DMS53 (cell line): ENCODE results near the gene RAMP2.
"Not testable (repeated sequence)": the region's sequence is repeated elsewhere in the genome, so short reads cannot be mapped to it uniquely, and the experiment has no call there.

ENCODE experiments used
- DNase-seq: peaks from one replicate; lab custom pipeline; 2025; lab: John Stamatoyannopoulos, UW

RAMP2 gene, protein sequence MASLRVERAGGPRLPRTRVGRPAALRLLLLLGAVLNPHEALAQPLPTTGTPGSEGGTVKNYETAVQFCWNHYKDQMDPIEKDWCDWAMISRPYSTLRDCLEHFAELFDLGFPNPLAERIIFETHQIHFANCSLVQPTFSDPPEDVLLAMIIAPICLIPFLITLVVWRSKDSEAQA

DNA sequence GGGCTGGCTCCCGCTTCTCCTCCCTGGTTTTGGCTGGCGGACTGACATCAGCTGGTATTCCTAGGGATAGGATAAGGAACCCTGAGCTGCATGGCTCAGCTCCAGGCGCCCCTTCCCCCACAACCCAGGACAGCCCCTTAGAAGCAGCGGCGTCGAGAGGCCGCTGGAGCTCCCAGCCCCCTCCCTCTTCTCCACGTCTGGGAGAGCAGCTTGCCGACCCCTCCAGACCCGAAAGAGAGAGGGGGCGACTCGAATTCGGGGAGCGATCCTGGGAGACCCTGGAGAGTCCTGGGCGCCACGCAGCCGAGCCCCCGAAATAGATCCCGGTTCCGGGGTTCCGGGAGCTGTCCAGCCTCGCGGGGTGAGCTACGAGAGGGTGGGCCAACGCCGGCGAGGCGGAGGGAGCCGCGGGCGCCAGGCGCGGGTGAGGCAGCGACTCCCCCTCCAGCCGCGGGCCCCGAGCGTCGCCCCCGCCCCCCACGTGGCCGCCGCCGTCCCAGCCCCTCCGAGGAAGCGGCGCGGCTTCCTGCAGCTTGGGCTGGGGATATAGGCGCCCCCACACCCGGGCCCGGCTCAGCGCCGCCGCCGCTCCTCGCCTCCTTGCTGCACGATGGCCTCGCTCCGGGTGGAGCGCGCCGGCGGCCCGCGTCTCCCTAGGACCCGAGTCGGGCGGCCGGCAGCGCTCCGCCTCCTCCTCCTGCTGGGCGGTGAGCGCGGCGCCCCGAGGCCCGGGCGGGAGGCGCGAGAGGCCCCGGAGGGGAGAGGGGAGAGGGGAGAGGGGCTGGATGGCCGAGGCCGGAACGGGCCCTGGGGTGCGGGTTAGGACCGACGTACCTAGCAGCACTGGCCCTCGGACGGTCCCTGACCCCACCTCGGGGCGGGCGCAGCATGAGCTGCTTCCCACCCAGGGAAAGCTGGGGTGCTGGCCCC lies at the start of gene RAMP2:
Gene RAMP2 (plus strand): TSS at position 576 of the 930 bp plus-strand sequence. CDS start 35 bp downstream, at position 611.
- DNase-seq, result peak; percentile 77

DNA sequence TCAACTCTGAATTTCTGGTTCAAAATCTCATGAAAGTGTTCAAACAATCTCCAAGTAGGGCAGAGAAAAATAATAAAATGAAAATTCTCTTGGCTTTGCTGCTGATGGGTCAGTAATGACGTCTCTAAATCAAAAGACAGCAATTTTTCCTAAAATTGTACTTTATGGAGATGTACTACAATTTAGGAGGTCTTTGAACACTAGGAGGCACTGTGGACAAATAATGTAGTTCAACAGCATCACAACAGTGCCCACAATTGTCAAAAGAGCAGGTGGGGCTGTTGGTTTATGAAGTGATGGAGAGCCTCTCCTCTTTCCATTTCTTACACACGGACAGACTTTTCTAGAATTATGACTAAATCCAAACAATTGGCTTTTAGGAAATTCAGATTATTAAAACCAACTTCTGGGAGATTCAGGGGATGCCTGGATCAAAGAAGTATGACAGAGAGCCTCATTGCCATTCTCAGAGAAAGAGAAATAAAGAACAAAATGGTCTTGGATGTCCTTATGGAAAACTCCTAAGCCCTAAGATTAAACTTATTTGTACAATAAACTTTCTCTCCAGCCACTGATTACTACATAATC lies 39.9 kb upstream of the RAMP2 start:
- DNase-seq, result peak; percentile 92

DNA sequence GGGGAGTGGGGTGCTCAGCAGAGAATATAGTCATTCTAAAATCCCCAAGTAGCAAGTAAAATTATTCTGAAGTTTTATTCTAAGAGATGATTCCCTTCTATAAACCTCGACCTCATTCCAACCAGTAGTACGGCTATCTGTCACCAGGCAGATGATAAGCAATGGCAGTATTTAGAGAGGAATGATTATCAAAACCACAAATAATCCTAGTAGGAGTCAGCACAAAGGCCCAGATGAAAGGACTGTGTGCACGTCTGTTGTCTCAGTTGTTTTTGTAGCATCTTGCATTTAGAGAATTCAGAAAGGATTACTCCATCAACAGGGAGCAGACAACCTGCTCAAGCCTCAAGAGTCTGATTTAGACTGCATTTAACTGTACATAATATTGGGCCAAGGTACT lies 37.4 kb upstream of the RAMP2 start:
- DNase-seq, result no peak

DNA sequence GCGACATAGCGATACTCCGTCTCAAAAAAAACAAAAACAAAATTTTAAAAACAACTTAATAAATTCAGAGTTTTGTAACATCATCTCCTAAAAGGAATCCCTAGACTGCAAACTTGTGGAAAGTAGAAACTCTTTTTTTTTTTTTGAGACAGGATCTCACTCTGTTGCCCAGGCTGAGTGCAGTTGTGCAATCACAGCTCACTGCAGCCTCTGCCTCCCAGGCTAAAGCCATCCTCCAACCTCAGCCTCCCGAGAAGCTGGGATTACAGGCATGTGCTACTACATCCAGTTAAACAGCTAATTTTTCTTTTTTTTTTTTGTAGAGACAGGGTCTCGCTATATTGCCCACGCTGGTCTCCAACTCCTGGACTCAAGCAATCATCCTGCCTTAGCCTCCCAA lies 35.9 kb upstream of the RAMP2 start:
- DNase-seq, result no peak

DNA sequence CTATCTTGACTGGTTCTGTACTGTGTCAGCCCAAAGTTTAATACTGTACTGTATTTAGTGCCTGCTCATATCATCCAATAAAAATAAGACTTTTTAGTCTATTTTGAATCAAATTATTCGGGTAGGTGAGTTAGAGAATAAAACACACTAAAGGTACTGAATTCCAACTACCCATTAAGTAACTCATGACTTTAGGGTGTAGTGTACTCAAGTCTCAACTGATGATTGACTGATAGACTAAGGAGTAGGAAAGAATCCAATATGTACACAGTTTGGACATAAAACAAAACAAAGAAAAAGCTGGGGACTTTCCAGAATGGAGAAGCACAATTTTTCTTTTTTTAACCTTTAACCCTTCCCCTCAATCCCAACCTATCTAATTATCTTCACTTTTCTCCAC lies 20.3 kb upstream of the RAMP2 start:
- DNase-seq, result no peak

DNA sequence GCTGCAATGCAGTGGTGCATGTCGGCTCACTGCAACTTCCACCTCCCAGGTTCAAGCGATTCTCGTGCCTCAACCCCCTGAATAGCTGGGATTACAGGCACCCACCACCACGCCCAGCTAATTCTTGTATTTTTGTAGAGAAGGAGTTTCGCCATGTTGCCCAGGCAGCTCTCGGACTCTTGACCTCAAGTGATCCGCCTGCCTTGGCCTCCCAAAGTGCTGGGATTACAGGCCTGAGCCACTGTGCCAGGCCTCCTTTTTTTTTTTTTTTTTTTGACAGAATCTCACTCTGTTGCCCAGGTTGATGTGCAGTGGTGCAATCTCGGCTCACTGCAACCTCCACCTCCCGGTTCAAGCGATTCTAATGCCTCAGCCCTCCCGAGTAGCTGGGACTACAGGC lies 18.1 kb upstream of the RAMP2 start:
- DNase-seq, result not testable (repeated sequence)

DNA sequence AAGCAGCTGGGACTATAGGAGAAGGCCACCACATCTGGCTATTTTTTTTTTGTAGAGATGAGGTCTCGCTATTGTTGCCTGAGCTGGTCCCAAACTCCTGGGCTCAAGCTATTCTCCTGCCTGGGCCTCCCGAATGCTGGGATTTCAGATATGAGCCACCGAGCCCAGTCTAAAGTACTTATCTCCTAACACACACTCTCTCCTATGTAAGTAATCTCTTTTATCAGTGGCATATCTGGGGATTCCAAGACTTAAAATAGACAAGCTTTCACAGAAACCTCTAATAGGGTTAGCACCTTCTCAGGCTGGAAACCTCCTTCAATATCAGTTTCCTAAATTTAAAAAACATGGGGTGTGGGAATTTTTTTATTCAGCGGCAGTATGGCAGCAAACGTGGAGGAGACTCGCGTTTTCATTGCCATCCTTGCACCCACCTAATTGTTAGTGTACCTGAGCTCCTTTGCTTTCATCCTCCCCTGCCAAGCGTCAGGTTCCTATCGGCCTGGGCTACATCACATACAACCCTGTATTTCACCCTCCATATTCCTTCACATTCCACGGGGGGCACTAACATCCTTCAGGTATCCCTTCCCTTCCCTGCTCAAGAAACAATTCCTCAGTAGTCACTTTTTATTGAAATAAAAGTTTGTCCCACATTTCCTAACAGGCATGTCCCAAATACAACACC lies 17.3 kb upstream of the RAMP2 start:
- DNase-seq, result peak; percentile 59

DNA sequence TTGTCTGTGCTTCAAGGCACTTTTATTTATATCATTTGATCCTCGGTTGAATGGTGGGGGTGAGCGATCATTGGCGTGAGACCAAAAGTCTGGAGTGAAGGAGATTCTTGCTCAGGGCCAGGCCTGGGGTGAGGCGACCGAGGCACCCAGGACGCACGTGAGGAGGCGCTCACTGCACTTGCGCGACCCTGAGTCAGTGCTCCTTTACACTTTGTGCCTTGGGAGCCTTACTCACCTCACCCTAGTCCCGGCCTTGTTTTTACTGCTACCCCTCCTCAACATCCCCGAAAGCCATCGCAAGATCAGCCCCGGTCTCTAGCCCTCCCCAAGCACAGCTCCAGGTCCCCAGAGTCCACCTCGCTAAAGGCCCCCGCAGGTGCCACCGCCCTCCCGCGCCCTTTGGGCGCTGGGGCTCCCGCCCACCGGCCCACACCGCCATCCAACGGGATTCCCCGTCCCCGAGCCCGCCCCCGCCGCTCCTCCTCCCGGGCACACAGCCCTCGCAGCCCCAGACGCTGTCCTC lies 16.7 kb upstream of the RAMP2 start:
- peak; percentile 95 for DNase-seq

DNA sequence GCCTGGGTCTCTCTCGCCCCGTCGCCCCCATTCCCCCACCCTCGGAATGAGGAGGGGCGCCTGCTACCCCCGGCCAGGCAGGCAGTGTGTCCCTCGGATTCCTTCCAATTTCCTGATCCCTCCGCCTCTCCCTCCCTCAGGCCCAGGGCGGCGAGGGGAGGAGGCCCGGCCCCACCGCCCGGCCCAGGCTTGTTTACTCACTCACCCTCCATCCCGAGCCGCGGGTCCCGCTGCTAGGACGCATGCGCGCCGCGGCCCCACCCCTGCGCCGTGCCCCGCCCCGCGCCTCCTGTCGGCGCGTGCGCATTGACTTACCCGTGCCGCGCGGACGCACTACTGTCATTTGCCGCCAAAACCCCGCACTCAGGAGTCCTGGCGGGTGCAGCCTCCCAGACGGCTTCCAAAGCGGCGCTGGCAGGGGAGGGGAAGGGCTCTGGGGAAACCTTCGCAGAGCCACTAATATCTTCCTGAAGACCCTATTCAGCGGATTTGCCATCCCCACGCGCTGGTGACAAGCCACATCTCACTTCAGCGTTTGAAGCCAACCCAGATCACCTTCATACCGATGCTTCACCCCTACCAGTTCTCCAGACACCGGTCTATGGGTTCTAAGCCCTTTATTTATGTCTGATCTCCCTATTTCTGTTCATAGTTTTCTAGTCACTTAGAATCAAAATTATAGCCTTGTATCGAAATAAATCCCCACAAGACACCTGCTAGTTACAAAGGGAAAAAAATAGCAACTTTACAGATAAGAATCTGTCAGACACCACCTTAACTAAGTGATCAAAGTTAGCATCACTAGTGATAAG lies 16.0 kb upstream of the RAMP2 start, which contains the start of gene EZH1:
Gene EZH1 (minus strand): TSS at position 235 of the 812 bp plus-strand sequence. CDS start 16,099 bp downstream, outside the sequence.
- DNase-seq, result peak; percentile 98

DNA sequence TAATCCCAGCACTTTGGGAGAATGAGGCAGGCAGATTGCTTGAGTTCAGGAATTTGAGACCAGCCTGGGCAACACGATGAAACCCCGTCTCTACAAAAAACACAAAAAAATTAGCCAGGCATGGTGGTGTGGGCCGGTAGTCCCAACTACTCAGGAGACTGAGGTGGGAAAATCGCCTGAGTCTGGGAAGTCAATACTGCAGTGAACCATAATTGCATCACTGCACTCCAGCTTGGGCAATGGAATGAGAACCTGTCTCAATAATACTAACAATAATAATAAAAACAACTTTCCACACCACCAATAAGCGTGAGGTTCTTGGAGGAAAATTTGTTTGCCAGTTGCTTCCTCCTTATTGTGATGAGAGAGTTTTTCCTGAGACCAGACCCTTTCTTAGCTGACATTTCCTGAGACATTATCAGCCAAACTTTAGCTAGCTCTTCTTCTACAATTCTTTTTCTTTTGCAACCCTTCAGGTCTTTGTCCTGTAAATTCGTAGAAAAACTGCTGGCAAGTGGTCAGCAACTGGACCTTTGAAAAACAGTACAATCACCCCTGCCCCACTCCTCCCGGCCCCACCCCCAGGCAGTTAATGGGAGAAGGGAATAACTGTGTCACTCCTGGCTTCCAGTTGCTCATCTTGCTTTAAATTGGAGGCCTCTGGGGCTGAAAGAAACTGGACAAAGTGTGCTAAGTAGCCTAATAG lies 12.7 kb upstream of the RAMP2 start:
- DNase-seq, result no peak

DNA sequence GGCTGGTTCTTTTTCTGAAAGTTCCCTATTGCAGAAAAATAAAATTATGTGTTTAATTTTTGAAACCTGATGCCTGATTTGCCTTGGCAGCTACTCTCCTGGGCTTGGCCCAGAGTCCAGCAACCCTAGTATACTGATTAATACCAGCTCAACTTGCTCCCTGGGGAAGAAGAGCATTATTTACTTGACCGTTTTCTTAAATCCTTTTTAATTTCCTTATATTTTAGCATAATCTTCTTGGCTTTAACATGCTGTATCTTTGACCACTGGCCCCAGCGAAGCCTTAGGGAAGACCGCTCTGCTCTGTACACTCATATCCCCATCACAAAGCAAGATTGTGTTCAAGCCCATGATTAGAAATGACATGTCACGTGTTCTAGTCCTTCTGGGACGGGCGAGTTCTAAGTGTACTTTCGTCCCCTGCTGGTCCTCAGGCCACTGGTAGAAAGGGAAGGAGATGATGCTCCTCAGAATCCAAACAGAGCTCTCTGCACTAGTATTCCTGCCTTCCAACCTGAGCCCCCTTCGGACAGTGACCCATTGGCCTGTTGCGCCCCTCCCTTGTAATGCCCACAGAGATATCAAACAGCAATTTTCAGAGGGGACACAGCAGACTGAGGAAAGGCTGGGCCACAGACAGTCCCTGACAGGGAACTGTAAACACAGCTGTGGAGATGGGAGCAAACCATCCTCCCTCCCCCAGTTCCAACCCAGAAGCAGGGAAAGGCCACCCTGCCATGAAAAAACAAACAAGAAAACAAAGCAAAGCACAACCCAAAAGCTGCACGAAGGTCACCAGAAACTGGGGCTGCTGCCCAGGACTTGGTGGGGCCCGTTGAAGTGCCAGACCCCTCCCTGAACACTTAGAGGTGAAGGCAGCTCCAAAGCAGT lies 11.9 kb upstream of the RAMP2 start:
- DNase-seq, result peak; percentile 30

DNA sequence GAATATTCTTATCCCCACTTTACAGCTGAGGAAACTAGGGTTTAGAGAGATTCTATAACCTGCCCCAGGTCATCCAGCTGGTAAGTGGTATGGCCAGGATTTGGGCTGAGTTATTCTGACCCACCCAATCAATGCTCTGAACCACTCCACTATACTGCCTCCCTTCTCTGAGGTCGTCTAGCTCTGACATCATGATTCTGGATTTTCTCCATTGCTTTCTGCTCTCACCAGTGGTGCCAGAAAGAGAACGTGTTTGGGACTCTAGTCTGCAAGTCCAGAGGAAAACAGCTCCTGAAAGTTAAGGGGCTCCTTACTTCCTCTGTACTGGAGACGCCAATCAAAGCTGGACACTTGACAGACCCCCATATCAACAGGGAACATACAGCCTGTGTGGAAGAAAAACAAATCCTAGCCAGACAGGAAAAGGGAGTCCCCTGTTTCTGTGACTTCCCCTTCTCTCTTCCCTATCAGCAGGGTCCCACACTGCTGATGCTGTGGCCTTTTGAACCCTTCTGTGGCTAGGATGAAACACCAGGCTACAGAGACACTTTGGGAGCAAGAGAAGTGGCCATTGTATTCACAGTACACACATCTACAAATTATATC lies 10.2 kb upstream of the RAMP2 start:
- DNase-seq, result no peak

DNA sequence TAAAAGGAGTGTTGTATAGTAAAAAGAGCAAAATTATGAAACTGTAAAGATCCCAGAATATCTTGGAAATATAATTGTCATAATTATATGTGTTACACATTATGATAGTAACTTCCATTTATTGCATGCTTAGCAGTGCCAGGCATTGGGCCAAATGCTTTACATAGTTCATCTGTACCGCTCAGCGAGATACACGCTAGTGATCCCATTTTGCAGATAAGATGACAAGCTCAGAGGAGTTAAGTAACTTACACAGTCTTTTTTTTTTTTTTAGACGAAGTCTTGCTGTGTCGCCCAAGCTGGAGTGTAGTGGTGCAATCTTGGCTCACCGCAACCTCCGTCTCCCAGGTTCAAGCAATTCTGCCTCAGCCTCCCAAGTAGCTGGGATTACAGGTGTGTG lies 9.4 kb upstream of the RAMP2 start:
- DNase-seq, result no peak

DNA sequence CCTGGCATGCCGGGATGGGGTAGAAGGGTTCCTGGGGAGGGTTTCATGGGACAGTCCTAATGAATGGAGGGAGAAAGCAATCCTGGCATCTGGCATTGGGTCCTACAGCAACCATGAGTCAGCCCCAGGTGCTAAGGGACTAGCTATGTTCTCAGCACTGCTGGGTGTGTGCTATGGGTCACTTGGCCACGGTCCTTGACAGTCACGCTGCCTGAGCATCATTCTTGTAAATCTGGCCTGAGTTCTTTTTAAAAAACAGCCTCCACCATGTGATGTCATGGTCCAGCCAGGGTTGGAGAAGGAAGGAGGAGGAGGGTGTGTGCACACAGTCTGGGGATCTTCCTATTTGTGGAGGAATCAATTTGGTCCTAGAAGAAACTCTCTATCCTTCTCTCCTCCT lies 6.2 kb upstream of the RAMP2 start:
- DNase-seq, result peak; percentile 91

DNA sequence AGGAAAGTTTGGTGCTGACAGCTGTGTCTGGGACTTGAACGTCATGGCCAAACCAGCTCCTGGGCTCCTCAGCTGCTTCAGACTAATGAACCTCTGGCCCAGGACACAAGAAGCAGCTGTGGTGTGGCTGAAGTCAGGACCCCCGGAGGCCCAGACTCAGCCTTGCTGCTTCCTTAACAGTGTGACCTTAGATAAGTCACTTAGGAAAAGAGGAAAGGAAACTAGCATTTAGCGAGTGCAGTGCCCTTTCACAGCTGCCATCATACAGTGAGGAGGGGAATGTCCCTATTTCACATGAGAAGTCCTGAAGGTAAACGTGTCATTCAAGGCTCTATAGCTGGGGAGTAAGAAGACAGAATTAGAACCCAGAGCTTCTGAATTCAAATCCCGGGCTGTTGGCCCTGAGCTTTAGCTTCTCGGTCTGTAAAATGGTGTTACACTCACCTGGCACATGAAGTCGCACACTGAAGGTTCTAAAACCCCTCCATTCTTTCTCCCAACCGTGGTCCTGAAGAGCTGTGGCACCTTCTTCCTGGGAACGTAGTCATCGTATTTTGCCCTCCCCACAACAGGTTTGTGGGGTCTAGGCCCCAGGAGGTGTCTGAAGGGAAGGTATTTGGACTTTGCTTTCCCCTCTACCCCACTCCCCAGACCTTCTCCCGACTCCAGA lies 910 bp upstream of the RAMP2 start:
- no peak for DNase-seq

DNA sequence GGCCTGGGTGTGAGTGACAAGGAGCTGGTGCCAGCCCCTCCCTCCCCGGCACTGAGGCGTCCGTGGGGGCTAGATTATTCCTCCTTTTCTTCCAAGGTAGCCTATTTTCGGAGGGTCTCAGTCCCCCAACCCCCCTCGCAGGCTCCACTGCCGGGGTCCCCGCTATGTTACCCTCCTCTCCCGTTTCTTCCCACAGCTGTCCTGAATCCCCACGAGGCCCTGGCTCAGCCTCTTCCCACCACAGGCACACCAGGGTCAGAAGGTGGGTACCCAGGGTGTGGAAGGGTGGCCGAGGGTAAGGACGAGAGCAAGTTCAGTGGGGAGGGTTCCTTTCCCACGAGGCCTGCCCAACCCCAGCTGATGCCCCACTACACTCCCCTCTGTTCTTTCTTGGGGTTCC lies 611 bp downstream of the RAMP2 start:
- no peak for DNase-seq

DNA sequence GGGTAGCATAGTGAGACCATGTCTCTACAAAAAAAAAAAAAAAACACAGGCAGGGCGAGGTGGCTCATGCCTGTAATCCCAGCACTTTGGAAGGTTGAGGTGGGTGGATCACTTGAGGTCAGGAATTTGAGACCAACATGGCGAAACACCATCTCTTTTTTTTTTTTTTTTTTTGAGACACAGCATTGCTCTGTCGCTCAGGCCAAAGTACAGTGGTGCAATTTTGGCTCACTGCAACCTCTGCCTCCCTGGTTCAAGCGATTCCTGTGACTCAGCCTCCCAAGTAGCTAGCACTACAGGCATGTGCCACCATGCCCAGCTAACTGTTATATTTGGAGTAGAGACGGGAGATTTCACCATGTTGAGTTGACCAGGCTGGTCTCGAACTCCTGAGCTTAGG lies 5.1 kb downstream of the RAMP2 start:
- DNase-seq, result no peak

DNA sequence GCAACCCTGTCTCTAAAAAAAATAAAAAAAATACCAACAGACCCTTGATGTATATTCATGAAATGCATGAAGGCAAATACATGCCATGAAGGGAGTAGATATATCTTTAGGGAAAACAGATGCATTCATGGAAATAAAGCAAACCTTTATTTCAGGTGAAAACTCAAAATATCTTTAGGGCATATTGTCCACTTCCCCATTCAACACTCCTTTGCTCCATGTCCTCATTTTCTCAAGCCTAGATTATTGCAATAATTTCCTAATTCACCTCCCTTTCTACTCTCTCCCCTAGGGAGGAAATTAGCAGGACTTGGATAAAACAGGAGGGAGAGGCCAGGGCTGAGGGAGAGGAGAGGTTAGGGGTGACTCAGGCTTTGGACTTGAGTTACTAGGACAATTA lies 6.5 kb downstream of the RAMP2 start:
- DNase-seq, result no peak

DNA sequence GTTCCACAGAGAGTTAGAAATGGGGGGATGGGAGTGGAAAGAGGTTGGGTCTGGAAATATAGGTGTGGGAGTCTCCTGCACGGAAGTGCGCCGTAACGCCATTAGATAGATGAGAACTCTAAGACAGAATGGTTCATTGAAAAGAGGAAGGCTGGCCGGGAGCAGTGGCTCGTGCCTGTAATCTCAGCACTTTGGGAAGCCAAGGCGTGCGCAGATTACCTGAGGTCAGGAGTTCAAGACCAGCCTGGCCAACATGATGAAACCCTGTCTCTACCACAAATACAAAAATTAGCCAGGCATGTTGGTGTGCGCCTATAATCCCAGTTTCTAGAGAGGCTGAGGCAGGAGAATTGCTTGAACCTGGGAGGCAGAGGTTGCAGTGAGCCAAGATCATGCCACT lies 7.0 kb downstream of the RAMP2 start:
- DNase-seq, result not testable (repeated sequence)
